HepG2 (cell line): ENCODE results near the gene VWA7. TPM values are rescaled to one million over a fixed set of nuclear protein-coding genes. Genes with fewer than 3 reads are reported as not detected.

Source experiments
- AGO2 ChIP-seq: fragments of 200-400 bp; formaldehyde crosslinking; optimal IDR thresholded peaks from 2 replicates; pipeline ENCODE3; 2017; ENCODE audit warnings: mild to moderate bottlenecking, low read depth, low read length, moderate library complexity
- BORCS8-MEF2B ChIP-seq: sonication (generic); formaldehyde crosslinking; IDR thresholded peaks from 2 replicates; pipeline ENCODE4 v1.8.0; 2022; ENCODE audit warnings: mild to moderate bottlenecking, missing genetic modification reagents
- CBX5 ChIP-seq: sonication (generic); formaldehyde crosslinking; IDR thresholded peaks from 2 replicates; pipeline ENCODE4 v1.4.0; 2020; ENCODE audit warnings: missing genetic modification reagents, borderline replicate concordance
- NFIC ChIP-seq: IDR thresholded peaks from 2 replicates; pipeline ENCODE4 v1.6.1; 2012; ENCODE audit warnings: mild to moderate bottlenecking, low read length, inconsistent platforms
- NR3C1 ChIP-seq: sonication (generic); formaldehyde crosslinking; IDR thresholded peaks from 2 replicates; pipeline ENCODE4 v1.4.0; 2020; ENCODE audit warnings: missing genetic modification reagents
- PAWR ChIP-seq: sonication (generic); formaldehyde crosslinking; IDR thresholded peaks from 2 replicates; pipeline ENCODE4 v1.4.0; 2020; ENCODE audit warnings: missing genetic modification reagents, mild to moderate bottlenecking, borderline replicate concordance
- PAXIP1 ChIP-seq: sonication (generic); formaldehyde crosslinking; conservative IDR thresholded peaks from 2 replicates; pipeline ENCODE4 v1.4.0; 2020; ENCODE audit warnings: mild to moderate bottlenecking, missing genetic modification reagents, moderate library complexity
- PBX3 ChIP-seq: sonication (generic); formaldehyde crosslinking; IDR thresholded peaks from 2 replicates; pipeline ENCODE4 v1.8.1; 2023; ENCODE audit warnings: missing genetic modification reagents, inconsistent platforms, borderline replicate concordance
- PLSCR1 ChIP-seq: sonication (generic); formaldehyde crosslinking; IDR thresholded peaks from 2 replicates; pipeline ENCODE4 v1.5.0; 2020; ENCODE audit warnings: missing genetic modification reagents, mild to moderate bottlenecking, borderline replicate concordance
- POLR2AphosphoS5 ChIP-seq: IDR thresholded peaks from 2 replicates; pipeline ENCODE4 v1.6.1; 2012; ENCODE audit warnings: low read depth, low read length
- SPEN ChIP-seq: sonication (generic); formaldehyde crosslinking; IDR thresholded peaks from 2 replicates; pipeline ENCODE4 v1.5.1; 2020; ENCODE audit warnings: low read depth, mild to moderate bottlenecking, missing genetic modification reagents
- ZFP41 ChIP-seq: sonication (generic); formaldehyde crosslinking; IDR thresholded peaks from 2 replicates; pipeline ENCODE4 v1.4.0; 2020; ENCODE audit warnings: mild to moderate bottlenecking, missing genetic modification reagents, borderline replicate concordance
- ZNF121 ChIP-seq: sonication (generic); formaldehyde crosslinking; IDR thresholded peaks from 2 replicates; pipeline ENCODE4 v1.5.0; 2020; ENCODE audit warnings: mild to moderate bottlenecking, missing genetic modification reagents
- ZNF232 ChIP-seq: sonication (generic); formaldehyde crosslinking; IDR thresholded peaks from 2 replicates; pipeline ENCODE4 v1.4.0; 2020; ENCODE audit warnings: missing genetic modification reagents, borderline replicate concordance
- ZNF431 ChIP-seq: sonication (generic); formaldehyde crosslinking; IDR thresholded peaks from 2 replicates; pipeline ENCODE4 v1.9.0; 2022; ENCODE audit warnings: missing genetic modification reagents, low read depth, mild to moderate bottlenecking, borderline replicate concordance
- ZNF547 ChIP-seq: sonication (generic); formaldehyde crosslinking; IDR thresholded peaks from 2 replicates; pipeline ENCODE4 v1.5.1; 2020; ENCODE audit warnings: mild to moderate bottlenecking, missing genetic modification reagents
- polyA plus RNA-seq, 8 experiments: library from polyadenylated mRNA; depleted of rRNA in 3 of 8; stranded (reverse) in 7 of 8; unstranded in 1 of 8; fragments of >200 nt; fragmentation: Illumina TruSeq in 4 of 8; extraction: Trizol in 4 of 8; gene quantifications; 2 replicates each; pipeline versions ENCODE4 v1.2.1 to v1.2.3, GENCODE V29; 2011 to 2016; ENCODE audit warnings: low read depth in 4 of 8, missing spikeins in 1 of 8, mixed read lengths in 1 of 8; ENCODE audit not compliant: insufficient read depth in 1 of 8
- total RNA-seq, 5 experiments: library from RNA; depleted of rRNA; stranded (reverse); fragments of >200 nt; fragmentation: Illumina TruSeq; extraction: Trizol; gene quantifications; 2 replicates each; pipeline ENCODE4 v1.2.3, GENCODE V29; 2016; ENCODE audit warnings: low read depth in 1 of 5
- TF ChIP-seq, protein P1 (sequence below): sonication (generic); formaldehyde crosslinking; IDR thresholded peaks from 2 replicates; pipeline ENCODE4 v1.5.0; 2020; ENCODE audit warnings: missing genetic modification reagents
- TF ChIP-seq, protein P2 (sequence below): sonication (generic); formaldehyde crosslinking; IDR thresholded peaks from 2 replicates; pipeline ENCODE4 v1.4.0; 2020; ENCODE audit warnings: missing genetic modification reagents, mild to moderate bottlenecking, borderline replicate concordance

VWA7 gene
- total and polyA plus RNA-seq, 2 of the 13 experiments (the other 11 are each of a cell fraction or from before 2014, with no cell fraction given) = 0.86 to 3.3 TPM

DNA sequence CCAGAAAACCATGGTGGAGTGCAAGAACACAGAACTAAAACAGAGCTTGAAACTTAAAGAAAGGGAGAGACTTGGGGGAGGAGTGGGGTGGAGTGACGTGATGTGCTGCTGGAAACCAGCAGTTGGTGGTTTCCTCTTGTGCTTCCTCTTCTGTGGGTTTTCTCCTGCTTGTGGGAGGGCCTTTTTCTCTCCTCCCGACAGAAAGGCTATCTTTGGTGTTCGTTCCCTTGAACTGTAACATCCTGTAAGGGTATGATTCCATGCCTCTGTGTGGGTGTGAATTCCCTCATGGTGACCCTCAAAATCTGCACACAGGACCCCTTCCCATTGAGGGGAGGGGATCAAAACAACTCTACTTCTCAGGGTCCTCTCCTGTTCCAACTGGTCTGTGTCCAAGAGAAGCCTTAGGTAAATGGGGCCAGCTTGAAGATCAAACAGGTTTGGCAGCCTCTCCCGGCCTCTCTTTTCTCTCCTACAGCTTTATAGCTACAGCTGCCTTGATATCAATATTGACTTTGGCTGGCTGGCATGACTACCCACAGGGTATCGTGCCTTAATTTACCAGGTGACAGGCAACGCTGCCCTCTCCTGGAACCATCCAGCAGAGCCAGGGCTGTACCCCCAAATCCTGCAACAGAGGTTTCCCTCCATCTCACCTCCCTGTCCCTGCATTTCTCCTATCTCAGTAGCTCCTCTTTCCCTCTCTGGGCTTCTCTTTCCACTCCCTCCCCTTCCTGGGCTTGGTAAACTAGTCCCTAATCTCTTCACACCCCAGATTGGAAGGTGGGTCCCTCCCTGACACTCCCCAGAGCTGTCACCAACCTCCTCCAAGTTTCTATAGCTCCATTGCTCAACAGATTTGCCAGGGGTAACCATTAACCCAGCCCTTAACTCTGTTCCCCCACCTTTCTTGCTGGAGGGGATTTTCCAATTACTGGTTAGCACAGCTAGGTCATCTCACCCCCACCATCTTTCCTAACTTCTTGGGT, 38.8 kb downstream of the VWA7 start (continued):
- TF ChIP-seq PBX3 (CRISPR knock-in tag) (no peak), NR3C1 (CRISPR knock-in tag) (no peak), NFIC (no peak), SPEN (CRISPR knock-in tag) (no peak), CBX5 (CRISPR knock-in tag) (no peak), ZNF232 (CRISPR knock-in tag) (no peak), PAWR (no peak), PLSCR1 (CRISPR knock-in tag) (no peak), PAXIP1 (CRISPR knock-in tag) (peak; percentile 93), ZNF431 (no peak), AGO2 (no peak), POLR2AphosphoS5 (peak; percentile 66), ZFP41 (no peak), ZNF547 (CRISPR knock-in tag) (0 out of 2 replicates have a peak, but pooled peaks have one; percentile 9), ZNF121 (CRISPR knock-in tag) (no peak), BORCS8-MEF2B (CRISPR knock-in tag) (peak; percentile 88; the same call in 1 of the 2 replicates)
- TF ChIP-seq, protein P1, sequence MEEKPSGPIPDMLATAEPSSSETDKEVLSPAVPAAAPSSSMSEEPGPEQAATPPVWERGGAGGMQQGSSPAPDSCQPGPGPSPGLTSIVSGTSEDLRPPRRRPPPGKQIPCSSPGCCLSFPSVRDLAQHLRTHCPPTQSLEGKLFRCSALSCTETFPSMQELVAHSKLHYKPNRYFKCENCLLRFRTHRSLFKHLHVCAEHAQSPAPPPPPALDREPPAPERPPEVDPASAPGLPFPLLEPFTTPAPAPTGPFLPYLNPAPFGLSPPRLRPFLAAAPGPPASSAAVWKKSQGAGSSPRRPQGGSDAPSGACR (CRISPR knock-in tag) = peak; percentile 59; the same call in 1 of the 2 replicates
- TF ChIP-seq, protein P2, sequence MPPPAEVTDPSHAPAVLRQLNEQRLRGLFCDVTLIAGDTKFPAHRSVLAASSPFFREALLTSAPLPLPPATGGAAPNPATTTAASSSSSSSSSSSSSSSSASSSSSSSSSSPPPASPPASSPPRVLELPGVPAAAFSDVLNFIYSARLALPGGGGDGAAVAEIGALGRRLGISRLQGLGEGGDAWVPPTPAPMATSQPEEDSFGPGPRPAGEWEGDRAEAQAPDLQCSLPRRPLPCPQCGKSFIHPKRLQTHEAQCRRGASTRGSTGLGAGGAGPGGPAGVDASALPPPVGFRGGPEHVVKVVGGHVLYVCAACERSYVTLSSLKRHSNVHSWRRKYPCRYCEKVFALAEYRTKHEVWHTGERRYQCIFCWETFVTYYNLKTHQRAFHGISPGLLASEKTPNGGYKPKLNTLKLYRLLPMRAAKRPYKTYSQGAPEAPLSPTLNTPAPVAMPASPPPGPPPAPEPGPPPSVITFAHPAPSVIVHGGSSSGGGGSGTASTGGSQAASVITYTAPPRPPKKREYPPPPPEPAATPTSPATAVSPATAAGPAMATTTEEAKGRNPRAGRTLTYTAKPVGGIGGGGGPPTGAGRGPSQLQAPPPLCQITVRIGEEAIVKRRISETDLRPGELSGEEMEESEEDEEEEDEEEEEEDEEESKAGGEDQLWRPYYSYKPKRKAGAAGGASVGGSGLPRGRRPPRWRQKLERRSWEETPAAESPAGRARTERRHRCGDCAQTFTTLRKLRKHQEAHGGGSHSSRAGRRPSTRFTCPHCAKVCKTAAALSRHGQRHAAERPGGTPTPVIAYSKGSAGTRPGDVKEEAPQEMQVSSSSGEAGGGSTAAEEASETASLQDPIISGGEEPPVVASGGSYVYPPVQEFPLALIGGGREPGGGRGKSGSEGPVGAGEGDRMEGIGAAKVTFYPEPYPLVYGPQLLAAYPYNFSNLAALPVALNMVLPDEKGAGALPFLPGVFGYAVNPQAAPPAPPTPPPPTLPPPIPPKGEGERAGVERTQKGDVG (CRISPR knock-in tag) = no peak
